Breast epithelium (tissue), 4 donors: ENCODE measurements around the gene GAB2. TPM values are rescaled to one million over a fixed set of nuclear protein-coding genes. Genes with fewer than 3 reads are reported as not detected.
"Not testable (repeated sequence)": the region's sequence is repeated elsewhere in the genome, so short reads cannot be mapped to it uniquely, and the experiment has no call there.

ENCODE experiments used
- DNase-seq, 2 donors: peaks; one replicate each; pipeline ENCODE4 v3.0.0-alpha.2; 2019; ENCODE audit warnings: low spot score in 2 of 2
- H3K27ac ChIP-seq, 2 donors: fragments of 200-600 bp; sonication (generic) in 1 of 2; one replicate each; pipeline ENCODE4 v1.5.1; 2016 to 2019; ENCODE audit warnings: mild to moderate bottlenecking in 1 of 2
- H3K27me3 ChIP-seq, 2 donors: fragments of 200-600 bp; sonication (generic) in 1 of 2; one replicate each; pipeline versions ENCODE4 v1.5.1 to v1.6.0; 2017 to 2019; ENCODE audit warnings: control low read depth in 1 of 2, mild to moderate bottlenecking in 1 of 2
- H3K36me3 ChIP-seq: fragments of 200-600 bp; one replicate; pipeline ENCODE4 v1.5.1; 2019
- H3K4me1 ChIP-seq, 2 donors: fragments of 200-600 bp; sonication (generic); one replicate each; pipeline ENCODE4 v1.5.1; 2016 to 2019; ENCODE audit warnings: control low read depth in 1 of 2
- H3K4me3 ChIP-seq, 3 donors: fragments of 200-600 bp; sonication (generic); 1 replicate in 2 of 3; 2 replicates in 1 of 3; pipeline ENCODE4 v1.5.1; 2016 to 2019; ENCODE audit warnings: mild to moderate bottlenecking in 3 of 3, moderate library complexity in 2 of 3
- H3K9me3 ChIP-seq, 2 donors: fragments of 200-600 bp; sonication (generic) in 1 of 2; one replicate each; pipeline ENCODE4 v1.5.1; 2016 to 2019; ENCODE audit warnings: control low read depth in 1 of 2
- CTCF ChIP-seq, 3 donors: fragments of 450-650 bp; IDR thresholded peaks; one replicate each; pipeline ENCODE4 v1.5.1; 2016 to 2017; ENCODE audit warnings: antibody characterized with exemption in 3 of 3, mild to moderate bottlenecking in 3 of 3, moderate library complexity in 3 of 3
- POLR2A ChIP-seq: fragments of 450-650 bp; IDR thresholded peaks from one replicate; pipeline ENCODE4 v1.6.1; 2016; ENCODE audit warnings: antibody characterized with exemption, mild to moderate bottlenecking, moderate library complexity
- POLR2AphosphoS5 ChIP-seq, 3 donors: sonication (generic); formaldehyde crosslinking; IDR thresholded peaks; one replicate each; pipeline ENCODE4 v1.6.1; 2017; ENCODE audit warnings: antibody characterized with exemption in 3 of 3
- intact Hi-C: fragments of 100-400 bp; cut with DNase I; formaldehyde crosslinking; loops from one replicate; pipeline ENCODE4 v1.15.1; 2023; ENCODE audit warnings: low total_unique reads
- total RNA-seq, 3 donors: library from RNA; depleted of rRNA; stranded (reverse); fragments of >200 nt; gene quantifications; one replicate each; pipeline ENCODE4 v1.1.0, GENCODE V29; 2016

Gene GAB2
- total RNA-seq, 3 donors from 2014 or later, result 22.9 to 43.8 (median 24.9) TPM

- intact Hi-C loops, result no loop called here
- Histone ChIP-seq H3K36me3 (no peaks in the 10 kb centered on the region), H3K4me3 (no peak overlapping the region), H3K4me1 (peaks cover 0 to 8% of the 10 kb centered on the region in 2 donors), H3K27ac (no peak overlapping the region), H3K27me3 (no peaks in the 10 kb centered on the region), H3K9me3 (no peaks in the 10 kb centered on the region)
- TF ChIP-seq POLR2AphosphoS5 (IDR thresholded peaks at IDR 0.05) (no peak), CTCF (IDR thresholded peaks at IDR 0.05) (no peak), POLR2A (no peak)
- DNase-seq, result no peak
These were observed 53.4 kb downstream of the GAB2 start for GRCh38 chr11:78364128-78364751.

- H3K27ac ChIP-seq, result no peak overlapping the region
- intact Hi-C loops, result no loop called here
- DNase-seq, result no peak
- no peaks in the 10 kb centered on the region for H3K27me3 ChIP-seq
- no peaks in the 10 kb centered on the region for H3K9me3 ChIP-seq
- H3K4me3 ChIP-seq, result no peak overlapping the region
- H3K4me1 ChIP-seq, result peaks cover 0 to 8% of the 10 kb centered on the region in 2 donors
- TF ChIP-seq POLR2AphosphoS5 (IDR thresholded peaks at IDR 0.05), result no peak
- TF ChIP-seq CTCF (IDR thresholded peaks at IDR 0.05), result no peak
- no peak for TF ChIP-seq POLR2A
- no peaks in the 10 kb centered on the region for H3K36me3 ChIP-seq
These were observed 54.5 kb downstream of the GAB2 start for GRCh38 chr11:78363024-78363619.

- Histone ChIP-seq H3K27me3 (no peaks in the 10 kb centered on the region), H3K36me3 (no peaks in the 10 kb centered on the region), H3K27ac (no peak overlapping the region), H3K9me3 (no peaks in the 10 kb centered on the region), H3K4me3 (no peak overlapping the region), H3K4me1 (peaks cover 0 to 8% of the 10 kb centered on the region in 2 donors)
- intact Hi-C loops, result no loop called here
- TF ChIP-seq CTCF (IDR thresholded peaks at IDR 0.05) (no peak), POLR2AphosphoS5 (IDR thresholded peaks at IDR 0.05) (no peak)
- DNase-seq, result no peak
These were observed 56.4 kb downstream of the GAB2 start for GRCh38 chr11:78361228-78361627.

- no peaks in the 10 kb centered on the region for H3K36me3 ChIP-seq
- H3K4me3 ChIP-seq, result no peak overlapping the region
- TF ChIP-seq POLR2A, result no peak
- TF ChIP-seq POLR2AphosphoS5 (IDR thresholded peaks at IDR 0.05), result no peak
- TF ChIP-seq CTCF (IDR thresholded peaks at IDR 0.05), result no peak
- H3K4me1 ChIP-seq, result no peaks in the 10 kb centered on the region
- no peak overlapping the region for H3K27ac ChIP-seq
- intact Hi-C loops, result no loop called here
- no peaks in the 10 kb centered on the region for H3K9me3 ChIP-seq
- no peak for DNase-seq
- no peaks in the 10 kb centered on the region for H3K27me3 ChIP-seq
These were observed 57.7 kb downstream of the GAB2 start for GRCh38 chr11:78359921-78360320.

GRCh38 chr11:78357924-78358323 lies 59.7 kb downstream of the GAB2 start:
- H3K4me1 ChIP-seq, H3K27me3 ChIP-seq, DNase-seq, H3K9me3 ChIP-seq, H3K27ac ChIP-seq, H3K4me3 ChIP-seq, H3K36me3 ChIP-seq, intact Hi-C loops: not testable (repeated sequence)

- H3K4me1 ChIP-seq, H3K9me3 ChIP-seq, H3K27ac ChIP-seq, H3K4me3 ChIP-seq, H3K27me3 ChIP-seq, H3K36me3 ChIP-seq, intact Hi-C loops, DNase-seq: not testable (repeated sequence)
These were observed 60.2 kb downstream of the GAB2 start for GRCh38 chr11:78357425-78357824.

GRCh38 chr11:78355742-78356141 lies 61.9 kb downstream of the GAB2 start:
- H3K4me3 ChIP-seq, H3K27ac ChIP-seq, intact Hi-C loops, H3K27me3 ChIP-seq, DNase-seq, H3K9me3 ChIP-seq, H3K36me3 ChIP-seq, H3K4me1 ChIP-seq: not testable (repeated sequence)
